EL (cell line): ENCODE results near the gene SERINC2.
A peak's percentile ranks its signal among the peaks of the same experiment; 100 is the strongest.
"Not testable (repeated sequence)": the region's sequence is repeated elsewhere in the genome, so short reads cannot be mapped to it uniquely, and the experiment has no call there.

Source experiments
- DNase-seq: peaks from one replicate; pipeline ENCODE4 v3.0.0-alpha.2; 2016

SERINC2 gene

DNA sequence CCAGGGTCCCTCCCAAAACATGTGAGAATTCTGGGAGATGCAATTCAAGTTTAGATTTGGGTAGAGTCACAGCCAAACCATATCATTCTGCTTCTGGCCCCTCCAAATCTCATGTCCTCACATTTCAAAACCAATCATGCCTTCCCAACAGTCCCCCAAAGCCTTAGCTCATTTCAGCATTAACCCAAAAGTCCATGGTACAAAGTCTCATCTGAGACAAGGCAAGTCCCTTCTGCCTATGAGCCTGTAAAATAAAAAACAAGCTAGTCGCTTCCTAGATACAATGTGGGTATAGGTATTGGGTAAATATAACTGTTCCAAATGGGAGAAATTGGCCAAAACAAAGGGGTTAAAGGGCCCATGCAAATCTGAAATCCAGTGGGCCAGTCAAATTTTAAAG is 59.7 kb downstream of the SERINC2 start:
- not testable (repeated sequence) for DNase-seq

GRCh38 chr1:31473508-31473907 is 60.5 kb downstream of the SERINC2 start:
- DNase-seq = not testable (repeated sequence)

- not testable (repeated sequence) for DNase-seq
Measured at GRCh38 chr1:31474567-31474966, 61.6 kb downstream of the SERINC2 start.

- DNase-seq = peak; percentile 85
Measured at GRCh38 chr1:31476891-31477846, 64.2 kb downstream of the SERINC2 start.

GRCh38 chr1:31478167-31478566 is 65.2 kb downstream of the SERINC2 start:
- DNase-seq = no peak

GRCh38 chr1:31479811-31480210 is 66.8 kb downstream of the SERINC2 start:
- DNase-seq = peak; percentile 59

DNA sequence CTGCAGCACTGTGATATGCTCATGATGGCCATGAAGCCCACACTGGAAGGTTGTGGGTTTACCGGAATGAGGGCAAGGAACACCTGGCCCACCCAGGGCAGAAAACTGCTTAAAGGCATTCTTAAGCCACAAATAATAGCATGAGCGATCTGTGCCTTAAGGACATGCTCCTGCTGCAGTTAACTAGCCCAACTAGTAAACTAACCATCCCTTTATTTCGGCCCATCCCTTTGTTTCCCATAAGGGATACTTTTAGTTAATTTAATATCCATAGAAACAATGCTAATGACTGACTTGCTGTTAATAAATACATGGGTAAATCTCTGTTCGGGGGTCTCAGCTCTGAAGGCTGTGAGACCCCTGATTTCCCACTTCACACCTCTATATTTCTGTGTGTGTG is 67.4 kb downstream of the SERINC2 start:
- DNase-seq = not testable (repeated sequence)

- no peak for DNase-seq
Measured at GRCh38 chr1:31482482-31483011, 69.5 kb downstream of the SERINC2 start.

GRCh38 chr1:31483012-31483946 is 70.3 kb downstream of the SERINC2 start:
- peak; percentile 95 for DNase-seq
